HG03571 (cell line): ENCODE data around the gene CTTNBP2NL.
"Not testable (repeated sequence)": the region's sequence is repeated elsewhere in the genome, so short reads cannot be mapped to it uniquely, and the experiment has no call there.

Source experiments
- ATAC-seq: cut with Tn5 transposase; IDR thresholded peaks from one replicate; pipeline ENCODE4 v1.9.1; 2021; ENCODE audit not compliant: unreplicated experiment

Gene CTTNBP2NL

DNA sequence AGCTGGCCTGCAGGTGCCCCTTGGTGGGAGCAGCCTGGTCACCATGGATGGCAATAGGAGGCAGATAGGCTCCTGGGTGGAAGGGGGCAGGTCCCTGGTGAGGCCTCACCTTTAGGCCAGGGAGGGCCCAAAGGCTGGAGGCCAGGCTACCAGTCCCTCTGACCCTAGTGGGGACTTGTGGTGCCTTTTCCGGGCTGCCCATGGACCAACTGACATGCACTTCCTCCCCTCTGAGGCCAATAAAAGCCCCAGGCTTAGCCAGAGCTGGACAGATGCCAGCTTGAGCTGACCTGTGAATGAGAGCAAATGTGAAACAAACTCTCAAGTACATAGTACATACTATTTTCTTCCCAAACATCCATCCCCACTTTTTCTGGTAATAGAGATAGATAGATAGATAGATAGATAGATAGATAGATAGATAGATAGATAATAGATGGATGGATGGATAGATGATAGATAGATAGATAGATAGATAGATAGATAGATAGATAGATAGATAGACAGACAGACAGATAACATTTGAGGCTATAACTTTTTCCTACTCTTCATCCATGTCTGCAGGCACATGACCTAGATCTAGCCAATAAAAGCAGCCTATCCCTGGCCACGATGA, 9.2 kb upstream of the CTTNBP2NL start:
- no peak for ATAC-seq

GRCh38 chr1:112387807-112388206, 8.2 kb upstream of the CTTNBP2NL start:
- no peak for ATAC-seq

DNA sequence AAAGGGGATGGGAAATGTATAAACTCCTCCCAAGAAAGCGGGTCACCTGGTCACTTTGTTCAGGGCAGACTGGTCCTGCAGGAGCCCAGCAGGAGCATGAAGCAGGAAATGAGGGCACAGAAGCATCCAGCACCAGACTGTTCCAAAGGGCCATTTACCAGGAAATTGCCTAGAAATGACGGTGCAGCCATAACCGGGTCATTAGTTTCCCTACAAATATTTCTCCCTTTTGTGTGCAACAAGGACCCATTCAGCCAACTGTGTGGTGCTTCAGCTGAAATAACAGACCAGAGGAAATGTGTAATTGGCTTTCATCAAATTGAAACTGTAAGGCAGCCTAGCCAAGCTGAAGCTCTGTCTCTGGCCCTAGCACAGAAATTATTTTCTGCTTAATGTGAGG, 7.6 kb upstream of the CTTNBP2NL start:
- no peak for ATAC-seq

GRCh38 chr1:112389689-112390088, 6.3 kb upstream of the CTTNBP2NL start:
- ATAC-seq, result no peak

DNA sequence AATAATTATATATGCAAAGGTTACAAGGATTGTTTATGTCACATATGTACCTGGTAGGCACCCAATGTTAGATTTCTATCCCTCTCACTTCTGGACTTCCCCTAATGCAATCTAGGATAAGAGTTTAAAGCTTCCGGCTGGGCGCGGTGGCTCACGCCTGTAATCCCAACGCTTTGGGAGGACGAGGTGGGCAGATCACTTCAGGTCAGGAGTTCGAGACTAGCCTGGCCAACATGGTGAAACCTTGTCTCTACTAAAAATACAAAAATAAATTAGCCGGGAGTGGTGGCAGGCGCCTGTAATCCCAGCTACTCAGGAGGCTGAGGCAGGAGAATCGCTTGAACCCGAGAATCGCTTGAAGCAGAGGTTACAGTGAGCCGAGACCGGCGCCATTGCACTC, 5.7 kb upstream of the CTTNBP2NL start:
- ATAC-seq, result not testable (repeated sequence)

DNA sequence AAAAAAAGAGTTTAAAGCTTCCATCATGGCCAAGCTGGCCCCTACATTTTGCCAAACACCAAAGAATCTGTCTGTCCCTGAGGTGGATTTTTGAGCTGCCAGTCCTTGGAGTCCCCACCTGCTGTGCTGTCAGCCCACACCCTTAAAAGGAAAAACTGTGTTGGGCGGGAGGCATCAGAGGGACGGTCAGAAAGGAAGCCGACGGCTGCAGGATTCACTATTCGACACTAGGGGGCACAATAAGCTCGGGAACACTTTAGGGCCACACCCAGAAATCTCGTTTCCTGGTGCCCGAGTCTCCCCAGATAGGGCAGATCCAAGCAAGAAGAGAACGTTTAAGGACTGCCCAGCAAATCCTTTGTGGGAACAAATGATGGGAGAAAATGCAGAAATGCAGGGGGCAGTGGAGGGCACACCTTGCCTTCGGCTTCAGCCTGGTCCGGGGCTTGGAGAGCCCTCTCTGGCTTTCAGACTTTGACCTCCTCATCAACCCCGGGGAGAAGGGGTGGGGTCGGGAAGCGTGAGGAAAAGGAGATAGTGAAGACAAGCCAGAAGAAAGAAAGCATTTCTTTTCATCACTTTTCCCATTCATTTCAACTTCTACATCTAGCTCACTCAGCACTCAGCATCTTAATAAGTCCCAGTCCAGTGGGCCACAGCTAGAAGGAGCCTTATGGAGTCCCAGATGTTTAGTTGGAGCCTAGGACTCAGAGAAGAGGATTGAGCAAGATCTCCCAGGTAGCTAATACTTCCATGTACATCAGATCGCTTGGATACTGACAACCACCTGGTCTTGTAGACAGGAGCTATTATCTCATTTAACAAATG, 5.0 kb upstream of the CTTNBP2NL start:
- ATAC-seq, result peak; percentile 47

DNA sequence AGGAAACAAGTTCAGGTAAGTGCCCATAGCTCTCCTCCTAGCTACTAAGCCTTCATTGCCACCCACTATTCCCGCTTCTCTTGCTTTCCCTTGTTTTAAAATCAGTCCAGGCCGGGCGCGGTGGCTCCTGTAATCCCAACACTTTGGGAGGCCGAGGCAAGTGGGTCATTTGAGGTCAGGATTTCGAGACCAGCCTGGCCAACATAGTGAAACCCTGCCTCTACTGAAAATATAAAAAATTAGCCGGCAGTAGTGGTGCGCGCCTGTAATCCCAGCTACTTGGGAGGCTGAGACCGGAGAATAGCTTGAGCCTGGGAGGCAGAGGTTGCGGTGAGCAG, 4.4 kb upstream of the CTTNBP2NL start:
- ATAC-seq, result no peak

DNA sequence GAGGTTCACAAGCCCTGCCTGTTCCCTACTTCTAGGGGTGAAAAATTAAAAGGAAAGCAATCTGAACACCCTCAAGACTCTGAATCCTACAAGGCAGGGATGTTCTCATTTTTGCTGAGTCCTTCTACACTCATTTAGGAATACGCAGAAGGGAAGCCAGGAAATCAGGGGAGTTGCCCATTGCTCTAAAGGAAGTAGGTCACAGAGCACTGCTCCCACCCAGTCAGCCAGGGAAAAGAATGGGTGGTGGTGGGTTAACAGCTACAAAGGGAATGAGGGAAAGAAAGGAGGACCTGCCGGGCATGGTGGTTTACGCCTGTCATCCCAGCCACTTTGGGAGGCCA, 2.4 kb upstream of the CTTNBP2NL start:
- ATAC-seq, result no peak

DNA sequence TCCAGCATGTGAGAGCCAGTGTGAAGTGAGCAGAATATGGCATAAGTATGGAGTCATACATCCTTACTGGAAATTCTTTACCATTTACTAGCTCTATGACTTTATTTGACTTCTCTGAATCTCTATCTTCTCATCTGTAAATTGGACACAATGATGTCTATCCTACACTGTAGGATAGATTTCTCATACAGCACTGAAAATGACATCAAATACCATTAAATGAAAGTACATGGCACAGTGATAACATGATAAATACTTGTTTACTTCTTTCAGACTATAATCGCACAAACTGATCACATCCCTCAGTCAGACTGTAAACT, 1.3 kb upstream of the CTTNBP2NL start:
- ATAC-seq, result no peak

GRCh38 chr1:112395256-112395820, 676 bp upstream of the CTTNBP2NL start:
- ATAC-seq, result no peak

DNA sequence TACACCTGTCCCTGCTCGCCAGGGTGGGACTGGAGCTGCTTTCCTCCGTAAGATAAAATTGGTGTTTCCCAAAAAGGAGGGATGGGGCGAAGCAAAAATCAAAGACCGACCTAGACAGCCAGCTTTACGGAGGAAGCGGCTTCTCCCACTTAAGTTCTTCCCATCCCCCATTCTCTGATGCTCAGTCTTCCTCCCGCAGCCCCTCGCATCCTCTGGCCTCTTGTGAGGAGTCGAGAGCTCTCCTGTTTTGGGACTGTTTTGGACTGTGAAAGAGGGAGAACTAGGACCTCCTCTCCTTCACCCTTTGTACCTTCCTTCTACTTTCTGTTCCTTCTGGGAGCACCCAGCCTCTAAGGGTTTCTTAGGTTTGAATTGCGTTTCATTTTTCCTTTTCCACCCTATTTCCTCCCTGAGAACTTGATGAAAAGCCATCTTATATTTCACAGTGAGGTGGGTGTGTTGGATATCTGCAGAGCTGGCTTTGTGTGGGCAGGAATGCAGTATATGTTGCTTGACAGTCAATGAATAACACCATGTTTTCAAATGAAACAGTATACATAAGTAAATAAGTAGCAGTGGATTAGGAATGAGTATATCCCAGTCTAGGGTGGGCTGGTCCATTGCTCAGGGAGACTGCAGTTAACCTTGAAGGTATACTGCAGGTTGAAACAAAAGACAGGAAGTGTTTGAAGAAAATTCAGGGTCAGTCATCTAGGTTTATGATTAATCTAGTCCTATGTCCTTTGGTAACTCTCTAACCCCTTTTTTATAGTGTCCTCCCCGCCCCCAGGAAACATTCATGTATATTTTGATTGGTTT, 848 bp downstream of the CTTNBP2NL start:
- no peak for ATAC-seq

DNA sequence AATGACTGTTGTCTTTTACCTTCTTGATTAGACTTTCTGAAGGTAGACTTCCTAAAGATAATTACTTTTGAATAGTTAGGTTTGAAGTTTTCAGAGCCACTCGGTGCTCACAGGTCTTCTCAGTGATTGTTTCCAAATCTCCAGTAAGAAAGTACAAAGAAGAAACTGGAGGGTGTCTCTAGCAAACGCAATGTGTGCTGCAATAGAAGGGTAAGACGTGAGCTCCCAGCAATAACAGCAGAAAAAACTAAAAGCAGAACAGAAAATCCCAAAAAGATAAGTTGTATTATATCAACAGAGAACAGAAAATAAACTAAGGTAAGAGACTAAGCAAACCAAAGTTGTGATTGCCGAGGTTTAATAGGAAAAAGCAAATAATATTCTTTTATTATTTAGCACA, 1.8 kb downstream of the CTTNBP2NL start:
- ATAC-seq, result no peak

GRCh38 chr1:112399456-112399855, 3.4 kb downstream of the CTTNBP2NL start:
- no peak for ATAC-seq

DNA sequence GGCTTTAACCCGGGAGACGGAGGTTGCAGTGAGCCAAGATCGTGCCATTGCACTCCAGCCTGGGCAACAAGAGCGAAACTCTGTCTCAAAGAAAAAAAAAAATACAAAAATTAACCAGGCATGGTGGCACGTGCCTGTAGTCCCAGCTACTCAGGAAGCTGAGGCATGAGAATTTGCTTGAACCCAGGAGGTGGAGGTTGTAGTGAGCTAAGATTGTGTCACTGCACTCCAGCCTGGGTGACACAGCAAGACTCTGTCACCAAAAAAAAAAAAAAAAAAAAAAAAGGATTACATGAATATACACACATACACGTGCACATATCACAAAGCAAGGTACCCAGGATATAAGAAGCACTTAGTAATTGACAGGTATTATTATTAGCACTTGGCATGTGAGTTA, 4.7 kb downstream of the CTTNBP2NL start:
- not testable (repeated sequence) for ATAC-seq

DNA sequence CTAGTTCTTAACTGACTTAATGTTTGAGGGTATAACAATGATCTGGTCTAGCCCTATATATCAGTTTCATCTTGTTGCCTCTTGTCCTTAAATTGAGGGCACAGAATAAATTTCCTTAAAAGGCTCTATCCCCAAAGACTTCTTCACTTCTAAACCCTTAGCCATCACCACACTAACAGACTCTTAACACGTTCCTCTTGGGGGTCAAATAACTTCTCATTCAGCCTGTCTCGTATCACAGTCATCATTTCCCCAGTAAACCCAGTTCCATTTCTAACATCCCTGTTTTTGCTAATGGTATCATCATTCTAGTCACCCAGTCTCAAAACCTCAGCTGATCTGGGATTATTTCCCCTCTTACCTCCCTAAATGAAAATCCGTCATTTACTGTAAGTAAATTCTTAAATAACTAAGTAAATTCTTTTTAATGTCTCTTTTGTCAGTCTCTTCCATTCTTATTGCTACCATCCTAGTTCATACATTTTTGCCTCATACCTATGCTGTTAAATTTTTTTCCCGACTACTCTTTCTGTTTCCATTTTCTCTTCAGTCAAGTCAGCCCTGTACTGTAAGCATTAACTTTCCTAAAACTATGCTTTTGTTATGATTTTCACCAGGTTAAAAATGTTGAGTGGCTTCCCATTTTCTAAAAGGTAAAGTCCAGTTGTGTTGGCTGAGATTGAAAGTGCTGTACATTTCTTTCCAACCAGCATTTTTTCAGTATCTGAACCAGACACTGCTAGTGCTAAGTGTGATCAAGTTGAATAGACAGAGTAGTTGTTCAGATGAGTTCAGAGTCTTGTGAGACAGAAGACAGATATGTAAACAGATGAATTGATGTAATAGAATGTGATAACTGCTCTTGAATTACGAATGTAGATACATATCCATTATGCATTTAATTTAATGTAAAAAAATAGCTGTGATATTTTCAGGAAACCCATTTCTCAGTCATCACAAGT, 6.9 kb downstream of the CTTNBP2NL start:
- ATAC-seq, result no peak

DNA sequence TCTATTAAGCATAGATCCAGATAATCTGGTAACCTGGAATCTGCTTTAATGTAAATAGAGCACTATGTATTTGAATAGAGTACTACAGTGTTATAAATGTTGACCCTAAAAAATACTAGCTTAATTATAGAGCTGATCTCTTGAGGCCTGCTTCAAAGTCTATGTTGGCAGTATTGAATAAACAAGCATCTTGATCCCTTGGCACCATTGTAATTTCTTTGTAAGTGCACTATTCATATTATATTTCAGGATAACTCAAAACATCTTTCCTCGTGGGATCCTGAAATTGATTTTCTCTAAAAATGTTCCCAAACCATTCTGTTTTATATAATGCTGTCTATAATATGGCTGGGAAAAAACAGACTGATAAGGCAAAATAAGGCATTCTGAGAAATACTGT, 10.8 kb downstream of the CTTNBP2NL start:
- ATAC-seq, result no peak

DNA sequence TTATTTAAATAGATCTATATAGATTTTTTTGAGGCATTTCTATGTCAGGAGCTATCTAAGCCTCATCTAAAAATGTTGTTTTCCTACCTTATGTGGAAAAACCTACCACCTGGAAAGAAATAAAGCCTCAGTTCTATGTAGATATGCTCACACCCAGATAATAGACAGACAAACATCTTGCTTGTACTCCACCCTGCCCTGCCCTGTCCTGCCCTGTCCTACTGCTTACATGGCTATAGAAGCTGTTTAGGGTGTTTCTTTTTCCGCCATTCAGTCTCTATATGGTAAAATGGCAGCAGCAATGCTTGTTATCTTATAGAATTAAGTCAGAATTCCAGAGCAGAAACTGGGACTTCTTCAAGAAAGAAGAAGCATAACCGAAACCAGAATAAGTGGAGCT, 13.4 kb downstream of the CTTNBP2NL start:
- ATAC-seq, result no peak

DNA sequence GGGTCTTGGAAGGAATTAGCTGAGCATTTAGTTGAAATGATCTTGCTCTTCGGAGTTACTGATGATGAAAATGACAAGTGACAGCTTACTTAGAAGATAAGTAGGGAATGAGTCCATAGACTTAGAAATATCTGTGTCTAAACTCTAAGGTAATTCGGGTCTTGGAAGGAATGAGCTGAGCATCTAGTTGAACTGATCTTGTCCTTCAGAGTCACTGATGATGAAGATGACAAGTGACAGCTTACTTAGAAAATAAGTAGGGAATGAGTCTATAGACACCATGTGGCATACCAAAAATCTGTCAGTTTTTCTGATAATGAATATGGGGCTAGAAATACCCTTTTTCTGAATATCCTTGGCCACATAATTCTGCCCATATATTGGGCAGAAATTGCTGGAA, 14.7 kb downstream of the CTTNBP2NL start:
- no peak for ATAC-seq

DNA sequence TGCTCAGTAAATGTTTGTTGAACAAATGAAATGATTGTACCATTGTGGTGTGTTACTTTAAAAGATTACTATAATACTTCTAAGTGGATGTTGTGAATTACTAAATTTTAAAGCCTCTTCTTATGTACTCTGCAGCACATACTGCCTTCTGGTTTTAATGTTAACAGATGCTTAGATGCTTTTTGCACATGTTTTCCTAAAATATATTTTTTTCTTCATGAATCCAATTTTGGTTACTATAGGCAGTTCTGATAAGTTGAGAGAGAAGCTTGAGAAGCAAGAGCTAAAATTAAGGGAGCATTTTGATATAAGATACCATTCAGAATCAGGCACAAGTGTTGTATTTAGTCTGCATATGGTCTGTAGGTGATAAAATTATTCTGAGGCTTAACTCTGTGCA, 21.3 kb downstream of the CTTNBP2NL start:
- no peak for ATAC-seq

GRCh38 chr1:112418099-112418892, 22.3 kb downstream of the CTTNBP2NL start:
- no peak for ATAC-seq
